Stimulated activated CD4-positive, alpha-beta T cell treated with anti-CD3 and anti-CD28 coated beads, Interleukin-4, amount 100 ng/mL, for 4 hours (primary cell): ENCODE measurements around the gene F12.
"Not testable (repeated sequence)": the region's sequence is repeated elsewhere in the genome, so short reads cannot be mapped to it uniquely, and the experiment has no call there.

Experiments
- DNase-seq, 2 experiments: peaks; one replicate each; pipeline ENCODE4 v3.0.0-alpha.2; 2020

Gene F12

DNA sequence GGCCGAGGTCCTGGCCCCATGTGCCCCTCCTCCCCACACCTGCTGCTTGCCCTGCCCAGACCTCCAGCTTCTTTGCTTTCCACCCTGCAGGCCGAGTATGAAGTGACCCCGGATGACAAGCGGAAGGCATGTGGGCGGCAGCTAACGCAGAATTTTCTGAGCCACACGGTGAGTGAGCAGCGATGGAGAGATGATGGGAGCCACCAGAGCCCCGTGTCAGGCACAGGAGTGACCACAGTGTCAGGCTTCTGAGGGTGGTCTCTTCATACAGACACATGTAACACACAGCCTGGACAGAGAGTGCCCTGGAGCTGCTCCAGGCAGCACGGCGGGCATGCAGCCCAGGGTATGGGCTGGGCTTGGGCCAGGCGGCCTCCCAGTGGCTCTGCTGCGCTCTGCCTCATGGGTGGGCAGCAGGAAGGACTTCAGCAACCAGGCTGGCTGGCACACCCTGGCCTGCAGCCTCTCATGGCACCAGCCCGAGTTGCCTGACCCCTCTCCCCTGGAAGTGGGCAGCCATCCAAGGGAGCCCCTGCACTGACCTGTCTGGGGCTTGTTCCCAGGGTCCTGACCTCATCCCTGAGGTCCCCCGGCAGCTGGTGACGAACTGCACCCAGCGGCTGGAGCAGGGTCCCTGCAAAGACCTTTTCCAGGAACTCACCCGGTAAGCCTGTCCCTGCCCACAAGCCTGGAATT is 22.9 kb upstream of the F12 start:
- DNase-seq, result peak in 1 of 2 experiments; percentile 51

DNA sequence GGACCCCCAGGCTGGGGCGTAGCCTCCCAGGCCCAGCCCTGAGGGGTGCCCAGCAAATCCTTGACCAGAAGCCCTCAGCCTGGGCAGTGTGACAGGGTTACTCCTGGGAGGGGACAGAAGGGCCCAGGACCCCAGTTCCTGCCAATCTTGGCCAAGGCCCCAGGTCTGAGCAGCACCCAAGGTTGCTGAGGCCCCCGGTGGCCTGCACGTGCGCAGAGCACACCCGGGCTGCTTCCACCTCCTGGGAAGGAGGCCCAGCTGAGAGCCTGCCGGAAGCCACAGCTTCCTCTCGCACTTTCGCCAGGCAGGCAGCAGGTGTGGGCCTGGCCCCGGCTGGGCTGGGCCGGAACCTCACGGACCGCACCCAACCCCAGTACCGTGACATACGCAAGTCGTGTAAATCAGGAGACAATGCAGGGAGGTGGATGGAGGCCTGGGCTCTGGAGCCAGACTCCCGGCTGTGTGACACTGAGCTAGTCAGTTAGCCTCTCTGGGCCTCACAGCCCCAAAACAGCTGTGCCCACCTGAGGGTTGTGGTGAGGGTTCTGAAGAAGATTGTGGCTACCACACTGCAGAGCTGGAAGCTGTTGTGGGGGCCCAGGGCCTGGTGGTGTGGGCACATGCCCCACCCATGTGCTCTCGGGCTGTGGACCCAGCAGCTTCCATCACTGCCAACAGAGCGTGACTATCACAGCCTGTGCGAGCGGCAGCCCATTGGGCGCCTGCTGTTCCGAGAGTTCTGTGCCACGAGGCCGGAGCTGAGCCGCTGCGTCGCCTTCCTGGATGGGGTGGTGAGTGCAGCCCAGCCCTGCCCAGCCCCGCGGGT is 22.2 kb upstream of the F12 start:
- peak; percentile 49 to 60 for DNase-seq

DNA sequence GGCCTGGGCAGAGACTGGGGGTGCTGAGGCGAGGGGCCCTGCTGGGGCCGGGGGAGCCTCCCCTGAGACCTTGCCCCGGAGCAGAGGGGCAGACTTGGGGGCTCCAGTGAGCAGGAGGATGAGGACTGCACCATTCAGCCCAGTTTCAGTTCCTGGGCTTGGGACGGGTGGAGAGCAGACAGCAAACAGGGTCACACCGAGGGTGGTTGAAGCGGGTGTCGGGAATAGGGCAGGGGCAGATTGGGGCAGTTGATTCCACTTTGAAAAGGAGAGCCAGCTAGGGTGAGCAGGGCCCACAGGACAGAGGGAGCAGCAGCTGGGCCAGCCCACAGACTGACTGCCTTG is 21.6 kb upstream of the F12 start:
- no peak for DNase-seq

DNA sequence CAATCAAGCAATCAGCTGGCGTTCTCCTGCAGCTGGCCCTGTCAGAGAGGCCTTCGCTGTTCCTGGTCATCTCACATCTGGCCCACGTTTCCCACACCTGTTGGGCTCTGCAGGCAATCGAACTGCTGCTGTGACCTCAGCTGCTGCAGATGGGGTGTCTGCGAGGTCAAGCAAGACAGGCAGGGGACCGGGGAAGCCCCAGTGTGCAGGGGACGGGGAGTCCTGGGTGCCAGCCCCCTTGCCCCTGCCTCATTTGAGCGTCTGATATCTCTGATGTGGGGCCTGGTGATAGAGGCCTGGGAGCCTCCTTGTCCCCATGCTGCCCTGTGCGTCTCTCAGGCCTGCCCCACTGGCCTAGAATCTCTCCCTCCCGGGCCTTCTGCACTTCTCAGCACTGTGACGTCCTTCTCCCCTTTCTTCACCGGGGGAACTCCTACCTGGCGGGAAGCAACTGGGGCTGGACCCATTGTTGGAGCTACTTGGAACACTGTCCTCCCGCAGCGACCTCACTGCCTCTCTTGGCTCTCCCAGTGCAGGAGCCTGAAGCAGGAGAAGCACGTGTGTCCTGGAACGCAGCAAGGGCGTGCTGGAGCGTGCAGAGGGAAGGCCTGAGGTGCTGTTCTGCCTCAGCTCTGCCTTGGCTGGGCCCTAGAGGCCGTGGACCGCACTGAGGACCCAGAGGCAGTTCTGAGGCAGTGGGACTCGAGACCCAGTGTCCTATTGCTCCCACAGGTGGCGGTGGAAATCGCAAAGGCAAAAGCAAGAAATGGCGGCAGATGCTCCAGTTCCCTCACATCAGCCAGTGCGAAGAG is 21.0 kb upstream of the F12 start:
- no peak for DNase-seq

DNA sequence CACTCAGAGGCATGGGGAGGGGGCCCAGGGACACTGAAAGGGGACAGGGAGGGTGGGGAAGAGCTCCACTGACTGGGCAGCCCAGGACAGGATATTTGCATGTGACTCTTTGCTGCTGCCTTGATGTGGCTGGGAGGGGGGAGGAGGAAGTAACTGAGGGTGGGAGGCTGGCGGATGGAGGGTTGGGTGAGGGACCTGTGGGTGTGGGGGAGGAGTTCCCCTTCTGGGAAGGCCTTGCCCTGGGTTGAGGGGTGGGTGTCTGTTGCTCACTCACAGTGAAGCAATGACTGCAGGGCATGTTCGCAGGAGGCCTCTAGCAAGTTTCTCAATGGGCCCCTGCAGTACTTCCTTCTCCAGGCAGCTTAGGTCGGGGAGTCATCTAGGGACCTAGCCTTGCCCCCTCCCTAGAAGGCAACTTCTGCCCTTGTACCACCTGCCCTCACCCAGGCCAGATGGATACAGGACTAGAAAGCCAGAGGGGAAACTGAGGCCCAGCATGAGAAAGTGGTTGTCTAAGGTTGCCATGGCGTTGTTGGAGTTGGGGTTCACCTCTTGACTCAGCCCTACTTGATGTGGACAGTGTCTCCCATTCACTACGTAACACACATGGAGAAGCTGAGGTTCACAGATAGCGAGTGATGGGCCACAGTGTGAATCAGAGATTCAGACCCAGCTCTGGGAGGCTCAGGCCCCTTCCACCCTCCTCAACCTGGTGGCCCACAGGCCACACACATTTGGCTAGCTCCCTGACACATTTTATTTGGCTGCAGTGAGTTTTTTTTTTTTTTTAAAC is 20.1 kb upstream of the F12 start:
- DNase-seq, result peak; percentile 80 to 94

DNA sequence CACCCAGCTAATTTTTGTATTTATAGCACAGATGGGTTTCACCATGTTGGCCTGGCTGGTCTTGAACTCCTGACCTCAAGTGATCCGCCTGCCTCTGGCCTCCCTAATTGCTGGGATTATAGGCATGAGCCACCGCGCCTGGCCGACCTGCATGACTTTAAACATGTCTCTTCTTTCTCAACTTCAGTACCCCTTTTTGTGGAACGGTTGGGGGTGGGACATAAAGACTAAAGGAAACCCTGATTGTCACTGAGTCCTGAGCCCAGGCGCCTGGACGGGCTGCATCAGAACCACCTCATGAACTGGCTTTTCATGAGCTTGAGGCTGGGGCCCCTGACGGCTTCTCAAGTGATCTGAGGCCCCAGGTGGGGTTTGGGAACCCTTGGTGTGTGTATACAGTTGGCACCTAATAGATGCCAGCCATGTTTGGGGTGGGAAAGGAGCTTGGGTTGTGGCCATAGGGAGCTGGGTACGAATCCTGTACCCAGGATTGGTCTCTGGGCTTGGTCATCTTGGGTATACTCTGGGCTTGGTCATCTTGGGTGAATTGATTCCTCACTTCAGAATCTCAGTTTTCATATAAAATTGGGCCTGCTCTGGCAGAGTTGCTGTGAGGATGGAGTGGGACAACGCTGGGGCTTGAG is 19.3 kb upstream of the F12 start:
- no peak for DNase-seq

DNA sequence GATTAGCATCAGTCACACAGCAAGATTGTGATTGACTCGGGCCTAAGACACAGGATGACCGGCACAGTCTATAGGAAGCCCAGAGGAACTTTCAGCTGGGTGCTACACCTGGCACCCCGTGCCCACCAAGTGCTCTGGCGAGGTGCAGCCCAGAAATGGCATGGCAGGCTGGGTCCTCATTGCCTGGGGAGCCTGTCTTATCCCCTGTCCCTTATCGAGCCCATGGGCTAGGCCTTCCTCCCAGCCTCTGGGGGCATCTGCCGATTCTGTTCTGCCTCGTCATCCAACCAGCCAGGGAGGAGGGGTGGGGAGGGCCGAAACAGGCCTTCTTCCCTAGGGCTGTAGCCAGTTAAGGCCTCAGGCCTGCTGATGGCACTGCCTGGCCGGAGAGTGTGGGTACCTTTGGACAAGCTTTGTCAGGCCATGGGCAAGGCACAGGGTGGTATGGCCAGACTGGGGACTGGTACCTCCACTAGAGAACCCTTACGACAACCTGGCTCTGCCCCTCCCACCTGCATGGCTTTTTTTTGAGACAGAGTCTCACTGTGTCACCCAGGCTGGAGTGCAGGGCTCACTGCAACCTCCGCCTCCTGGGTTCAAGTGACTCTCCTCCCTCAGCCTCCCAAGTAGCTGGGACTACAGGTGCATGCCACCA is 18.7 kb upstream of the F12 start:
- DNase-seq, result no peak

DNA sequence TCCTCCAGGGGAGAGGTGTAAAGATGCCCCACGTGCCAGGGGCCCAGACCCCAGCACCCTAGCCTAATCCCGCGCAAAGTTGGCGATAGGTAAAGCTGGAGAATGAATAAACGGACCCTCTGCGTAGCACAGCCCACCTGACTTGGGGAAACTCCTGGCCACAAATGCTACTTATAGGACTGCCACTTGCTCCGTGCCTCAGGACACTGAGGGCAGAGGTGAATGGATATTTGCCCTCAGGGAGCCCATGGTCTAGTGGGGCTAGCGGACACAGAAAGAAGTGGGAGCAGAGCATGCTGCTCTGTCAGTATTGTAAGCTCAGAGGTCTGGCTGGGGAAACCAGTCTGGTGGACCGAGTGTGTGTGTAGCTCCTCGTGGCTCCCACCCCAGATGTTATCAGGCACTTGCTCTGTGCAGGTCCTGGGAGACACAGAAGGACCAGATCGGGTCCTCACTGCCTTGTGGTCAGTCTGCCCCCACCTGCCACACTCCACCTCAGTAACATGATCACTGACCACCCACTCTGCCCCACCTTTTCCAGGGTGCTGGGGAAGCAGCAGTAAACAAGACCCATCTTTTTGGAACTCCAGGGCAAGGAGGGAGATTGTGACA is 18.0 kb upstream of the F12 start:
- DNase-seq, result no peak

DNA sequence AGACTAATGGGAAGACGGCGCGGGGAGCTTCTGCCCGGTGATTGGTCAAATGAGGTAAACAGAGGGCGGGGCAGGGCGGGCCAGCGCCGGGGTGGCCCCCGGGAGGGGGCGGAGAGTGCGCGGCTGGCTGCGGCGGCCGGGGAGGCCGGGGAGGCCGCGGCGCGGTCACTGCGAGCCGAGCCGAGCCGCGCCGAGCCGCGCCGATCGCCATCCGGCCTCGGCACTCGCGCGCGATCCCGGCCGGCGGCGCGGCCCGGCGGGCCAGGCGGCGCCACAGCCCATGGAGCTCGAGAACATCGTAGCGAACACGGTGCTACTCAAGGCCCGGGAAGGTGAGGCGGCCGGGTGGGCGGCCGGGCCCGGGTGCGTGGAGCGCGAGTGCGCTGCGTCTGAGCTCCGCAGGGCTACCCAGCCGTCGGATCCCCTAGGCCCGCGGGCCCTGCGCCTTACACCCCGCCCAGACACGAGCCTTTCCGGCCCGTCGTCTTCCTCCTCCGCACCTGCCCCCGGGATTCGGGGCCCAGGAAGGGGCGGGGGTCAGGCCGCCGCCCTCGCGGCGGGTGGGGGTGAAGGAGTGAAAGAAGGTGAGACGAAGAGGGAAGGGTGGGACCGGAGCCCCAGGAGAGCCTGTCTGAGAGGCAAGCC is 17.3 kb upstream of the F12 start, which contains the start of gene GRK6:
Gene GRK6 (plus strand): TSS at position 111 of the 645 bp plus-strand sequence. CDS start 170 bp downstream, at position 281.
- DNase-seq, result peak; percentile 67 to 70

DNA sequence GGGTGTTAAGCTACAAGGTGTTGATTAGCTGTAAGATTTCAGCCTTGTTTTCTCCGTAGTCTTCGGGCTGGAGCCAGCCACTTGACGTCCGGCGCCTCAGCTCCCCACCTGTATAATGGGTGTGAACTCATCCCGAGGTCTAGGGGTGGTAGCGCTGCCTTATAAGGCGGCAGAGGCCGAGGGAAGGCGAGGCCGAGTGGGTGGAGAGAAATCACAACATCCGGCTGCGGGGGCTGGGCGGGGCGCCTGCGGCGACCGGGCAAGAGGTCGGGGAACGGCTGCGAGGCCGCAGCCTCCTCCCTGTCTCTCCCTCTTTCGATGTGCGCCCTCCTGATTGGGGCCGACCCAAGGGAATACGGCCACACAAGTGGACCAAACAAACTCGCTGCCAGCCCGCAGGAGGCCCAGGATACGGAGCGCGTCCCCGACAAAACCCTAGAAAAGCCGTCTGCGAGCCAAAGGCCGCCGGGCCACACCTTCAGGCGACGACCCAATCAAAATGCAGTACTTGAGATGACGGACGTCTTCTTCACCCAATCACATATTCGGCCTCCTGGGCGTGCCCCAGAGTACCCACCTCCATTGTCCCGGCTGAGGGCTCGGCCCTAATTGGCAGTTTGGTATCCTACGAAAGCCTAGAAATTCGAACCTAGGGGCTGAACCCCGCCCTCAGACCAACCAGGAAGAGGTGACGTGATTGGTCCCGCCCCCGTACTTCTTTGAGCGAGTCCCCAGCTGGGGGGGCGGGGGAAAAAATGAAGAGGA is 16.6 kb upstream of the F12 start:
- DNase-seq, result peak; percentile 97 to 100

DNA sequence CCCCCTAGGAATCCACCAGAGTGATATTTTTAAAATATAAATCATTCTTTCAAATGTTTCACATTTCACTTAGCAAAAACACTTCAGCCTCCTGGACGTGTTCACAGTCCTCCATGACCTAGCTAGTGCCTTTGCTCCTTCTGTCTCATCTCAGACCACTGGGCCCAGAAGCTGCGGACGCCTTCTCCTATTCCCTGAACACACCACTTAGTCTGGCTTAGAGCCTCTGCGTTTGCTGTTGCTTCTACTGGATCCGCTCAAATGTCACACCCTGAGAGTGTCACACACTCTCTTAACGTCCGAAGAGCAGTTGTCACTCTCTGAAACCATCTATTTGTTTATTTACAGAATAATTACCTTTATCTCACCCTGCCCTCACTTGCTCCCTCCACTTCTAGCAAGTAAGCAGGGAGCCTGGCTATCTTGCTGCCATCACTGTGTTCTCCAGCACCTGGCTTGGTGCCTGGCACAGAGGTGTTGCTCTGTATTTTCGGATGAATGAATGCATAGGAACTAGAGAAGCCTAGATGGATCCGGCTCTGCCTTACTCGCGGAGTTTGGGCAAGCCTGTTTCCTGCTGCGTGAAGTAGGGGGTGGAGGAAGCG is 15.9 kb upstream of the F12 start:
- no peak for DNase-seq

DNA sequence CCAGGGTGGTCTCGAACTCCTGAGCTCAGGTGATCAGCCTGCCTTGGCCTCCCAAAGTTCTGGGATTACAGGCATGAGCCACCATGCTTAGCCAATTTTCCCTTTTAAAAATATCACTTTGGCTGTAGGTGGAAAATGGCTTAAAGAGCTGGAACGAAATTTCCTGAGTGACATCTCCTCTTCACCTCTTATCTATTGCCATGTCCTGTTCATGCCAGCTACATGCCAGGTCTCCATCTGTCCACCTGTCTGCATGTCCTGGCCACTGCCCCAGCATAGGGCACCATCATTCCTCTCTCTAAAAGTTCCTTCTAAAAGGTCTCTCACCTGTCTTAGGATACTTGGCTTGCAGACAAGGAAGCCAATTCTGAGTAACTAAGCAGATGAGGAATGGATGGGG is 14.3 kb upstream of the F12 start:
- no peak for DNase-seq

DNA sequence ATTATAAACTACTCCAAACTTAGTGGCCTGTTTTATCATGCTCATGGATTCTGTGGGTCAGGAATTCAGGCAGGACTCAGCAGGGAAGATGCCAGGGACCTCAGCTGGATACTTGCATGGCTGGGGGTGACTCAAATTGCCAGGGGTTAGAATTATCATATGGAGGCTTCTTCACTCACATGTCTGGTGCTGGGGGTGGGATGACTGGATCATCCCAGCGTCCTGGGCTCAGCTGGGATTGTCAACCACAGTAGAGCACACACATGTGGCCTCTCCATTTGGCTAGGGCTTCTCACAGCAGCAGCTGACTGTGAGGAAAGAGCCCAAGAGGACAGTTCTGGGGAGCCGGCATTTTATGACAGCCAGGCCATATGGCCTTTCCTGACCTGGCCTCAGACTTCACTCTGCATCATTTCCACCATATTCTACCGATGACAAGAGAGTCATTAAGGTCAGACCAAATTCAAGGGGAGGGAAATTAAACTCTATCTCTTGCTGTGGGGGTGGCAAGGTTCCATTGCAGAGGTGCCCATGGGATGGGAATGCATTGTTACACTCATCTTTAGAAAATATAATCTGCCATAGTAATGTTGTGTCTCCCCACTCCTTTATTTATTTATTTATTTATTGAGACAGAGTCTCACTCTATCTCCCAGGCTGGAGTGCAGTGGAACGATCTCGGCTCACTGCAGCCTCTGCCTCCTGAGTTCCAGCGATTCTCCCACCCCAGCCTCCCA is 11.9 kb upstream of the F12 start:
- no peak for DNase-seq

DNA sequence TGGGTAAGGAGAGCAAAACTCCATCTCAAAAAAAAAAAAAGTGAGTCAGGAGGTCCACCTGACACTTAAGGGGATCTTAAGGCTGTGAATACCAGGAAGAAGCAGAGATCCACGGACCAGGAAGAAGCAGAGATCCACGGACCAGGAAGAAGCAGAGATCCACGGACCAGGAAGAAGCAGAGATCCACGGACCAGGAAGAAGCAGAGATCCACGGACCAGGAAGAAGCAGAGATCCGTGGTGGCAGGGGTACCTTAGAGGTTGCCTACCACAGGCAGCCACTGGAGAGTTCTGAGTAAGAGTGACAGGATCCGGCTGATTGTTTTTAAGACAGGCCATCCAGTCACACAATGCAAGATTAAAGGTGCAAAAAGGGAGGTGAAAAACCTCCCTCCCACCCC is 11.1 kb upstream of the F12 start:
- not testable (repeated sequence) for DNase-seq

DNA sequence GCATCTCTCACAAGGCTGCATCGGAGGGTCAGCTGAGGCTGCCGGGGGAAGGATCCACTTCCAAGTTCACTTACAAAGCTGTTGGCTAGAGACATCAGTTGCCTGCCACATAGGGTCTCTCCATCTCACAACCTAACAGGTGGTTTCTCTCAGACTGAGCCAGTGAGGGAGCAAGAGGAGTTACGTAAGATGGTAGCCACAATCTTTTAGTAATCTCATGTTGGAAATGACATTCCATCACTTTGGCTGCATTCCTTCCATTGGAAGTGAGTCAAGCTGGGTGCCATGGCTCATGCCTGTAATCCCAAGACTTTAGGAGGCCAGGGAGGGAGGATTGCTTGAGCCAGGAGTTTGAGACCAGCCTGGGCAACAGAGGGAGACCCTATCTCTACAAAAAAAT is 9.7 kb upstream of the F12 start:
- DNase-seq, result no peak

DNA sequence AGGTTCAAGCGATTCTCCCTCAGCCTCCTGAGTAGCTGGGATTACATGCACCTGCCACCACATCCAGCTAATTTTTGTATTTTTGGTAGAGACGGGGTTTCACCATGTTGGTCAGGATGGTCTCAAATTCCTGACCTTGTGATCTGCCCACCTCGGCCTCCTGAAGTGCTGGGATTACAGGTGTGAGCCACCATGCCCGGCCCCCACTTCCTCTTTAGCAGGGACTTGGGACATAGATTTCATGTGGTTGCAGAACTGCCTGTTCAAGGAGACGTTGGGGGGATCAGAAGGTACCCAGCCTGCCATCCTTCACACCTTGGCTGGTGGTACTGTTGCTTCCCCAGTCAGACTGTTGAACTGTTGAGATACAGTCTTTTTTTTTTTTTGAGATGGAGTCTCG is 7.7 kb upstream of the F12 start:
- DNase-seq, result not testable (repeated sequence)

DNA sequence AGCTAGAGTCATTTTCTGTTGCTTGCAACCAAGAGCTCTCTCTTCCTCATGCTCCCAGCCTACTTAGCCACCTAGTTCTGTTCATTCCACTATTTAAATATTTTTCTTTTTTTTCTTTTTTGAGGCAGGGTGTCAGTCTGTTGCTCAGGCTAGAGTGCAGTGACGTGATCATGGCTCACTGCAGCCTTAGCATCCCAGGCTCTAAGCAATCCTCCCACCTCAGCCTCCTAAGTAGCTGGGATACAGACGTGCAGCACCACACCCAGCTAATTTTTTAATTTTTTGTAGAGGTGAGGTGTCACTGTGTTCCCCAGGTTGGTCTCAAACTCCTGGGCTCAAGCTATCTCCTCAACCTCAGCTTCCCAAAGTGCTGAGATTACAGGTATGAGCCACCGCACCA is 5.1 kb upstream of the F12 start:
- DNase-seq, result no peak

DNA sequence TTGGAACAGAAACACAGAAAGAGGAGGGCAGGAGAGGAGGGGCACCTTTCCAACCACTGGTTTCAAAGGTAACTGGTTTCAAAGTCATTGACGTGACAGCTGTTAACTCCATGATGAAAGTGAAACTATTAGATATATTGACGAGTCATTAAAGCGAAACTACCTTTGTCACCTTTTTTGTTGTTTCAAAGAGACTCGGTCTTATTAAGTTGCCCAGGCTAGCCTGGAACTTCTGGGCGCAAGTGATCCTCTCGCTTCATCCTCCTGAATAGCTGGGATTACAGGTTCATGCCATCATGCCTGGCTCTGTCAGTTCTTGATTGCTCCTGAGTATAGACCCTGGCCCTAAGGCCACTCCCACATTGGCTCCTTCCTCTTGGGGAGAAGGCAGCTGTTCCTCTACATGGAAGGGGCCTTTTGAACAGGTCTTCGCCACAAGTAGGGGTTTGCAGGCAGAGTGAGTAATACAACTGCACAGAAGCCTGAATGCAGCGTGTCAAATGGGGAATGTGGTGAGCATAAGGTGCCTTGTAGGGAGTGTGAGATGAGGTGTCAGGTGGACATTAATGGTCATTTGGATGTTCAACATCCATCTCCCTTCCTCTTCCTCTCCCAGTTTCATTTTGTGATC is 3.4 kb upstream of the F12 start:
- no peak for DNase-seq
